ENCODE data around the gene KRTAP10-4.

KRTAP10-4 gene

GRCh38 chr21:44618909-44619308 is 45.4 kb downstream of the KRTAP10-4 start:
- DNase-seq, result no peak

- DNase-seq, result no peak
Measured at GRCh38 chr21:44619886-44620285, 46.4 kb downstream of the KRTAP10-4 start.

- no peak for DNase-seq
Measured at GRCh38 chr21:44623575-44623974, 50.0 kb downstream of the KRTAP10-4 start.
